Right lung (tissue), 5 donors: ENCODE measurements around the gene PCDHGB4. TPM values are rescaled to one million over a fixed set of nuclear protein-coding genes. Genes with fewer than 3 reads are reported as not detected.
"Not testable (repeated sequence)": the region's sequence is repeated elsewhere in the genome, so short reads cannot be mapped to it uniquely, and the experiment has no call there.

ENCODE experiments used
- DNase-seq, 2 donors: peaks; one replicate each; pipeline ENCODE4 v3.0.0-alpha.2; 2013
- polyA plus RNA-seq, 5 donors: library from polyadenylated mRNA; unstranded; fragments of 120-200 nt; gene quantifications; one replicate each; pipeline versions ENCODE4 v1.2.1 to v1.2.3, GENCODE V29; 2013; ENCODE audit warnings: inconsistent platforms in 1 of 5, low replicate concordance in 1 of 5; ENCODE audit not compliant: insufficient read length in 5 of 5, insufficient read depth in 1 of 5

PCDHGB4 gene
- polyA plus RNA-seq, 5 donors = 3.1 to 5.0 (median 4.2) TPM

DNA sequence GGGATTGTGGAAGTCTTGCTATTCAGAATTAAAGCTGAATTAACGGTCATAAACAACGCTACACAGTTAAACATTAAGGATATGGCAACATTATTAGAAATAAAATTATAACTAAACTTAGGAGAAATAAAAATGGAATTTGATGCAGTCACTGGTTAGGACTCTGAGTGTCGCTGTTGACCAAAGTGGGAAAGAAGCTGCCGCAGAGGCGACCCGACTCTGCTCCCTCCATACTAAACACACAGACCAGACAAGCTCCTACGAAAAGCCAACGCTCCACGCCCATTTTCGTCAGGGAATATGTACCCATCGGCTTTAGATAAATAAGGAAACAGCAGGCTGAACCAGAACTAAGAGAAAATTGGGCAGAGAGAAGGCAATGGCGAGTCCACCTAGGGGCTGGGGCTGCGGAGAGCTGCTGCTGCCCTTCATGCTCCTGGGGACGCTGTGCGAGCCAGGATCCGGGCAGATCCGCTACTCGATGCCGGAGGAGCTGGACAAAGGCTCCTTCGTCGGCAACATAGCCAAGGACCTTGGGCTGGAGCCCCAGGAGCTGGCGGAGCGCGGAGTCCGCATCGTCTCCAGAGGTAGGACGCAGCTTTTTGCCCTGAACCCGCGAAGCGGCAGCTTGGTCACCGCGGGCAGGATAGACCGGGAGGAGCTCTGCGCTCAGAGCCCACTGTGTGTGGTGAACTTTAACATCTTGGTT lies 23.4 kb upstream of the PCDHGB4 start, which contains the start of gene PCDHGA5:
Gene PCDHGA5, plus strand, starts transcription at position 211 of the 709 bp plus-strand sequence. Its CDS starts 169 bp downstream, at position 380.
- no peak for DNase-seq

- no peak for DNase-seq
Measured at GRCh38 chr5:141366016-141366896, 21.2 kb upstream of the PCDHGB4 start.

- no peak for DNase-seq
Measured at GRCh38 chr5:141369994-141370848, 17.3 kb upstream of the PCDHGB4 start, which contains the start of gene PCDHGB3. Gene PCDHGB3 (plus strand): TSS chr5:141370242. CDS start chr5:141370395, 153 bp downstream.

- no peak for DNase-seq
Measured at GRCh38 chr5:141371572-141372475, 15.7 kb upstream of the PCDHGB4 start.

- no peak for DNase-seq
Measured at GRCh38 chr5:141373673-141374317, 13.7 kb upstream of the PCDHGB4 start, which contains the start of gene PCDHGA6. Gene PCDHGA6 (plus strand): TSS chr5:141373891. CDS start chr5:141374084, 193 bp downstream.

- no peak for DNase-seq
Measured at GRCh38 chr5:141374627-141375026, 12.9 kb upstream of the PCDHGB4 start.

GRCh38 chr5:141375444-141376155 lies 11.9 kb upstream of the PCDHGB4 start:
- not testable (repeated sequence) for DNase-seq

GRCh38 chr5:141382469-141383294 lies 4.8 kb upstream of the PCDHGB4 start, which contains the start of gene PCDHGA7:
Gene PCDHGA7 (plus strand): TSS chr5:141382742. CDS start chr5:141382900, 158 bp downstream.
- DNase-seq = no peak

- no peak for DNase-seq
Measured at GRCh38 chr5:141383345-141383744, 4.2 kb upstream of the PCDHGB4 start.

- no peak for DNase-seq
Measured at GRCh38 chr5:141384471-141385267, 2.8 kb upstream of the PCDHGB4 start.

DNA sequence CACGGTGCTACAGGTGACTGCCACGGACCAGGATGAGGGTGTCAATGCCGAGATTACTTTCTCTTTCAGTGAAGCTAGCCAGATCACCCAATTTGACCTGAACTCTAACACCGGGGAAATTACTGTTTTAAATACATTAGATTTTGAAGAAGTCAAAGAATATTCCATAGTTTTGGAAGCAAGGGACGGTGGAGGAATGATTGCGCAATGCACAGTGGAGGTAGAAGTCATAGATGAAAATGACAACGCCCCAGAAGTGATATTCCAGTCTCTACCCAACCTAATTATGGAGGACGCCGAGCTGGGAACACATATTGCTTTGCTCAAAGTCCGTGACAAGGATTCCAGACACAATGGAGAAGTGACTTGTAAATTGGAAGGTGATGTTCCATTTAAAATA lies 1.2 kb downstream of the PCDHGB4 start:
- no peak for DNase-seq

- DNase-seq = no peak
Measured at GRCh38 chr5:141389153-141390042, 1.9 kb downstream of the PCDHGB4 start.

DNA sequence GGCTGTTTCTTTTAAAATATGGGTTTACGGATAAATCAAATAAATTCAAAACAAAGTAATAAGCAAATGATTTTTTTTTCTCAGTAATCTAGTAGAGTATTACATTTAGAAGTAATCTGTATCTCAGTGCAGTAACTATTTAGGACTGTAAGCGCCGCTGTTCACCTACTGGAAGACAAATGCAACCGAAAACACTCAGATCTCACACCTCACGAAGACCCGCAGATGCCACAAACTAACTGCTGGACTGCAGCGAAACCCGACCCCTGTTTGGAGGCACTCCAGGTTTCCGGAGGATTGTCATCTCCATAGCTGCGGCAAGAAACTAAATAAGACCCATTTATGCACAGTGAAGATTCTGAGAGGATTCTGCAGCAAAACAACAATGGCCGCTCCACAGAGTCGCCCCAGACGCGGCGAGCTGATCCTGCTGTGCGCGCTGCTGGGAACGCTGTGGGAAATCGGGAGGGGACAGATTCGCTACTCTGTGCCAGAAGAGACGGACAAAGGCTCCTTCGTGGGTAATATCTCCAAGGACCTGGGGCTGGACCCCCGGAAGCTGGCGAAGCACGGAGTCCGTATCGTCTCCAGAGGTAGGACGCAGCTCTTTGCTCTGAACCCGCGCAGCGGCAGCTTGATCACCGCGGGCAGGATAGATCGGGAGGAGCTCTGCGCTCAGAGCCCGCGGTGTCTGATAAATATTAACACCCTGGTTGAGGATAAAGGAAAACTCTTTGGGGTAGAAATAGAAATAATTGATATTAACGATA lies 5.1 kb downstream of the PCDHGB4 start, which contains the start of gene PCDHGA8:
Gene PCDHGA8, plus strand, starts transcription at position 205 of the 770 bp plus-strand sequence. Its CDS starts 181 bp downstream, at position 386.
- DNase-seq = no peak

DNA sequence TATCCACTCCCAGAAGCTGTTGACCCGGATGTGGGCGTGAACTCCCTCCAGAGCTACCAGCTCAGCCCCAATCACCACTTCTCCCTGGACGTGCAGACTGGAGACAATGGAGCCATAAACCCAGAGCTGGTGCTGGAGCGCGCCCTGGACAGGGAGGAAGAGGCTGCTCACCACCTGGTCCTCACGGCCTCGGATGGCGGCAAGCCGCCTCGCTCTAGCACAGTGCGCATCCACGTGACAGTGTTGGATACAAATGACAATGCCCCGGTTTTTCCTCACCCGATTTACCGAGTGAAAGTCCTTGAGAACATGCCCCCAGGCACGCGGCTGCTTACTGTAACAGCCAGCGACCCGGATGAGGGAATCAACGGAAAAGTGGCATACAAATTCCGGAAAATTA lies 5.8 kb downstream of the PCDHGB4 start:
- no peak for DNase-seq
